Parathyroid adenoma (tissue), 2 donors: ENCODE data around the gene MEA1.

ENCODE experiments used
- H2AFZ ChIP-seq: fragments of 300-600 bp; sonication (generic); one replicate; pipeline ENCODE4 v1.7.0; 2017; ENCODE audit warnings: antibody characterized with exemption, mild to moderate bottlenecking
- H3K27ac ChIP-seq: fragments of 300-600 bp; sonication (generic); one replicate; pipeline ENCODE4 v1.7.0; 2017
- H3K27me3 ChIP-seq: fragments of 300-600 bp; sonication (generic); one replicate; pipeline ENCODE4 v1.7.0; 2017; ENCODE audit warnings: low read length; ENCODE audit not compliant: control insufficient read depth, insufficient read depth
- H3K36me3 ChIP-seq: fragments of 300-600 bp; sonication (generic); one replicate; pipeline ENCODE4 v1.7.0; 2017; ENCODE audit warnings: low read length; ENCODE audit not compliant: control insufficient read depth, insufficient read depth
- H3K4me1 ChIP-seq: fragments of 300-600 bp; sonication (generic); one replicate; pipeline ENCODE4 v1.7.0; 2017; ENCODE audit warnings: control low read depth
- H3K4me2 ChIP-seq: fragments of 300-600 bp; sonication (generic); one replicate; pipeline ENCODE4 v1.7.0; 2017; ENCODE audit warnings: low read length
- H3K4me3 ChIP-seq: fragments of 300-600 bp; sonication (generic); one replicate; pipeline ENCODE4 v1.7.0; 2017; ENCODE audit warnings: low read depth, low read length
- H3K79me2 ChIP-seq: fragments of 300-600 bp; sonication (generic); one replicate; pipeline ENCODE4 v1.7.0; 2017; ENCODE audit warnings: control low read depth
- H3K9ac ChIP-seq: fragments of 300-600 bp; sonication (generic); one replicate; pipeline ENCODE4 v1.7.0; 2017; ENCODE audit warnings: mild to moderate bottlenecking
- H3K9me3 ChIP-seq: fragments of 300-600 bp; sonication (generic); one replicate; pipeline ENCODE4 v1.7.0; 2017; ENCODE audit warnings: low read length; ENCODE audit not compliant: control insufficient read depth
- TF ChIP-seq, protein P1 (sequence below): fragments of 300-600 bp; sonication (generic); IDR thresholded peaks from one replicate; pipeline ENCODE4 v1.7.0; 2017; ENCODE audit warnings: antibody characterized with exemption, mild to moderate bottlenecking
- donor health status: primary hyperparathyroidism.

Gene MEA1

DNA sequence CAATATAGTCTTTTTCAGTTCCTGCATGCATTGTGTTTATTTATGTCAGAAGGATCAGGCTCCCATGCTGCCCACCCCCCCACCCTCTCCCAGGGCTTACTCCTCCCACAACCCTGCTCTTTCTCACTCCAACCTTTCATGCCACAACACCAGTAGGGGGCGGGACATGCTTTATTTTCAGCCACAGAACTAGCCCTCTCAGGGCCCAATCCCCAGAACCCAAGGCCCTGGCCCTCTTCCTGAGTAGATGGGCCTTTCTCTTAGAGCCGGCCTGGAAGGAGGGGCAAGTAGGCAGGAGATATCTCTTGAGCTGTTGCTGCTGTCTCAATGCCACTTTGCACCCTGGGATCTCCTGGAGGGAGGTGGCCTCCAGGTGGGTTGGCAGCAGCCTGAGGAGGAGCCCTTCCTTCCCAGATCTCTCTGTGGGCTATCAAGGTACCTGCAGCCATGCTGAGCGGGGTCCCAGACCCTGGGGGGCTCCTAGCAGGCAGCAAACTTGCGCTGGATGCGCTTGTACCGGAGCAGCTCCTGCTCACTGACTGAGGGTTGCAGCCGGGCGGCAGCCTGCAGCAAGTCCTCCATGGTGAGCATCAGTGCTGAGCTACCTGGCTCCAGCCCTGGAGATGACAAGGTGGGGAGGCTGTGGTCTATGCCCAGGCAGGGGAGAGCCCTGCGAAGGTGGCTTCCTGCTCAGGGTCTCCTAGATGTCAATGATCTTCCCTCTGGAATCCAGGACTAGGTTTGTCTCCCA, 49.7 kb downstream of the MEA1 start:
- Histone ChIP-seq H3K4me1 (peaks cover 2% of the 10 kb centered on the region), H3K27me3 (no peaks in the 10 kb centered on the region), H3K27ac (no peak overlapping the region), H3K9ac (no peak overlapping the region), H3K4me2 (no peak overlapping the region), H2AFZ (no peak overlapping the region), H3K79me2 (no peaks in the 10 kb centered on the region), H3K9me3 (no peaks in the 10 kb centered on the region), H3K4me3 (no peak overlapping the region), H3K36me3 (no peaks in the 10 kb centered on the region)
- TF ChIP-seq, protein P1, sequence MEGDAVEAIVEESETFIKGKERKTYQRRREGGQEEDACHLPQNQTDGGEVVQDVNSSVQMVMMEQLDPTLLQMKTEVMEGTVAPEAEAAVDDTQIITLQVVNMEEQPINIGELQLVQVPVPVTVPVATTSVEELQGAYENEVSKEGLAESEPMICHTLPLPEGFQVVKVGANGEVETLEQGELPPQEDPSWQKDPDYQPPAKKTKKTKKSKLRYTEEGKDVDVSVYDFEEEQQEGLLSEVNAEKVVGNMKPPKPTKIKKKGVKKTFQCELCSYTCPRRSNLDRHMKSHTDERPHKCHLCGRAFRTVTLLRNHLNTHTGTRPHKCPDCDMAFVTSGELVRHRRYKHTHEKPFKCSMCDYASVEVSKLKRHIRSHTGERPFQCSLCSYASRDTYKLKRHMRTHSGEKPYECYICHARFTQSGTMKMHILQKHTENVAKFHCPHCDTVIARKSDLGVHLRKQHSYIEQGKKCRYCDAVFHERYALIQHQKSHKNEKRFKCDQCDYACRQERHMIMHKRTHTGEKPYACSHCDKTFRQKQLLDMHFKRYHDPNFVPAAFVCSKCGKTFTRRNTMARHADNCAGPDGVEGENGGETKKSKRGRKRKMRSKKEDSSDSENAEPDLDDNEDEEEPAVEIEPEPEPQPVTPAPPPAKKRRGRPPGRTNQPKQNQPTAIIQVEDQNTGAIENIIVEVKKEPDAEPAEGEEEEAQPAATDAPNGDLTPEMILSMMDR: no peak

GRCh38 chr6:42963179-42963854, 50.4 kb downstream of the MEA1 start:
- Histone ChIP-seq H2AFZ (no peak overlapping the region), H3K4me1 (peaks cover 2% of the 10 kb centered on the region), H3K27ac (no peak overlapping the region), H3K4me3 (no peak overlapping the region), H3K9me3 (no peaks in the 10 kb centered on the region), H3K79me2 (no peaks in the 10 kb centered on the region), H3K27me3 (no peaks in the 10 kb centered on the region), H3K9ac (no peak overlapping the region), H3K4me2 (no peak overlapping the region), H3K36me3 (no peaks in the 10 kb centered on the region)
- TF ChIP-seq, protein P1: no peak

DNA sequence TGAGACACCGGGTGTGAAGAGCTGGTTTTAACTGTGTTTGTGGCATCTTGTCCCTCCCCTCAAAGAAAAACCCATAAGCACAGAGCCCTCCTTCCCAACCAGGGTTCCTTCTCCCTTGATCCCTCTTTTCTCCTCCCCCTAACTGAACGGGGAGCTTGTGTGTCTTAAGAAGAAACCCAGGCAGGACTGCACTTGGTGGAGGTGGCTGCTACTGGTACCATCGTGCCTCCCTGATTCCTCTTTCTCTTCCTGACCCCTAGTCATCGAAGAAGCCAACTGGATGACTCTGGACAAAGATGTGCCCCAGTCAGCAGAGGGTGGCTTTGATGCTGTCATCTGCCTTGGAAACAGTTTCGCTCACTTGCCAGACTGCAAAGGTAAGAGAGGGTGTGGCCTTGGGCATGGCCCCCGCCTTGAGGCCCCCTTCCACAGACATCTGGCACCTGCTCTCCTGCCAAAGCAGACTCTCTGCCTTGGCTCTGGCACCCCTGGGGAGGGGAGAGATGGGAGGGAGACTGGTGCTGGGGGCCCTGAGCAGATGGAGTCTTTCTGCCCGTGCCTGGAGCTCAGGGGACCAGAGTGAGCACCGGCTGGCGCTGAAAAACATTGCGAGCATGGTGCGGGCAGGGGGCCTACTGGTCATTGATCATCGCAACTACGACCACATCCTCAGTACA, 51.1 kb downstream of the MEA1 start:
- H3K4me2 ChIP-seq: no peak overlapping the region
- no peak overlapping the region for H3K27ac ChIP-seq
- no peak overlapping the region for H2AFZ ChIP-seq
- no peaks in the 10 kb centered on the region for H3K27me3 ChIP-seq
- H3K4me1 ChIP-seq: peaks cover 2% of the 10 kb centered on the region
- TF ChIP-seq, protein P1: no peak
- H3K4me3 ChIP-seq: no peak overlapping the region
- H3K9me3 ChIP-seq: no peaks in the 10 kb centered on the region
- no peaks in the 10 kb centered on the region for H3K36me3 ChIP-seq
- H3K9ac ChIP-seq: no peak overlapping the region
- H3K79me2 ChIP-seq: no peaks in the 10 kb centered on the region

DNA sequence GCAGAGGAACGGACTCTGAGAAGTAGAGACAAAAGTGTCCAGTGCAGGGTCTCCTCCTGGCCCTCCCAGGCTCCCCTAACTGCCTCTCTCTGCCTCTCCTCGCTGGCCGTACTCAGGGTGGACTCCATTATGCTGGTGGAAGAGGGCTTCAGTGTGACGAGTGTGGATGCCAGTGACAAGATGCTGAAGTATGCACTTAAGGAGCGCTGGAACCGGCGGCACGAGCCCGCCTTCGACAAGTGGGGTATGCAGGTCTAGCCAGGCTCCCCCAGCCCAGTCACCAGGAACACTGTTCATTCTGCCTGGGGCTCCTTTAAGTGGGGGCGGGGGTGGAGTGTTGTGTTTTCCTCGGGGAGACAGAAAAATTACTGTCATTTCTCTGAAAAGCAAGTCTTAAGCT, 51.6 kb downstream of the MEA1 start:
- TF ChIP-seq, protein P1: no peak
- Histone ChIP-seq H3K27ac (no peak overlapping the region), H2AFZ (no peak overlapping the region), H3K9me3 (no peaks in the 10 kb centered on the region), H3K36me3 (no peaks in the 10 kb centered on the region), H3K4me1 (peaks cover 2% of the 10 kb centered on the region), H3K9ac (no peak overlapping the region), H3K79me2 (no peaks in the 10 kb centered on the region), H3K27me3 (no peaks in the 10 kb centered on the region), H3K4me3 (no peak overlapping the region), H3K4me2 (no peak overlapping the region)
